Neuron (in vitro differentiated cells): ENCODE measurements around the gene MKLN1.
"Not testable (repeated sequence)": the region's sequence is repeated elsewhere in the genome, so short reads cannot be mapped to it uniquely, and the experiment has no call there.

Source experiments
- H2AFZ ChIP-seq: one replicate; pipeline ENCODE4 v1.6.1; 2013; ENCODE audit warnings: low read depth, mild to moderate bottlenecking, inconsistent platforms, low read length, moderate library complexity
- H3K27me3 ChIP-seq: one replicate; pipeline ENCODE4 v1.6.1; 2013; ENCODE audit warnings: low read length; ENCODE audit not compliant: insufficient read depth
- H3K36me3 ChIP-seq: one replicate; pipeline ENCODE4 v1.6.1; 2013; ENCODE audit warnings: low read length; ENCODE audit not compliant: insufficient read depth
- H3K4me1 ChIP-seq: one replicate; pipeline ENCODE4 v1.6.1; 2013; ENCODE audit warnings: low read length; ENCODE audit not compliant: insufficient read depth
- H3K4me3 ChIP-seq: 2 replicates; pipeline ENCODE4 v1.5.1; 2013; ENCODE audit warnings: mild to moderate bottlenecking, low read length, moderate library complexity
- H3K9me3 ChIP-seq: one replicate; pipeline ENCODE4 v1.6.1; 2013; ENCODE audit warnings: low read length

Gene MKLN1

GRCh38 chr7:131300572-131301466 lies 26.9 kb upstream of the MKLN1 start:
- Histone ChIP-seq H3K4me1 (peaks cover 20% of the 10 kb centered on the region), H3K4me3 (no peak overlapping the region)

GRCh38 chr7:131302446-131302845 lies 25.2 kb upstream of the MKLN1 start:
- no peak overlapping the region for H2AFZ ChIP-seq
- no peaks in the 10 kb centered on the region for H3K27me3 ChIP-seq
- H3K9me3 ChIP-seq = peaks cover 5% of the 10 kb centered on the region
- peaks cover 20% of the 10 kb centered on the region for H3K4me1 ChIP-seq
- H3K36me3 ChIP-seq = no peaks in the 10 kb centered on the region
- H3K4me3 ChIP-seq = no peak overlapping the region

More at GRCh38 chr7:131300572-131301466, 26.9 kb upstream of the MKLN1 start:
- Histone ChIP-seq H3K9me3 (no peaks in the 10 kb centered on the region), H3K36me3 (no peaks in the 10 kb centered on the region), H2AFZ (no peak overlapping the region), H3K27me3 (no peaks in the 10 kb centered on the region)

- Histone ChIP-seq H3K27me3 (no peaks in the 10 kb centered on the region), H3K4me3 (no peak overlapping the region), H3K36me3 (no peaks in the 10 kb centered on the region), H3K4me1 (peaks cover 20% of the 10 kb centered on the region), H3K9me3 (peaks cover 7% of the 10 kb centered on the region), H2AFZ (no peak overlapping the region)
These were observed 24.6 kb upstream of the MKLN1 start for GRCh38 chr7:131302876-131303707.

- no peaks in the 10 kb centered on the region for H3K36me3 ChIP-seq
- peaks cover 7% of the 10 kb centered on the region for H3K9me3 ChIP-seq
- H3K4me3 ChIP-seq = no peak overlapping the region
These were observed 22.5 kb upstream of the MKLN1 start for GRCh38 chr7:131305152-131305551.

GRCh38 chr7:131306041-131306440 lies 21.6 kb upstream of the MKLN1 start:
- H3K36me3 ChIP-seq, H3K27me3 ChIP-seq, H3K4me3 ChIP-seq, H3K9me3 ChIP-seq, H2AFZ ChIP-seq: not testable (repeated sequence)
- peaks cover 13% of the 10 kb centered on the region for H3K4me1 ChIP-seq

More at GRCh38 chr7:131305152-131305551, 22.5 kb upstream of the MKLN1 start:
- no peak overlapping the region for H2AFZ ChIP-seq
- H3K27me3 ChIP-seq = no peaks in the 10 kb centered on the region
- H3K4me1 ChIP-seq = peaks cover 20% of the 10 kb centered on the region

GRCh38 chr7:131306777-131307176 lies 20.9 kb upstream of the MKLN1 start:
- Histone ChIP-seq H3K27me3 (no peaks in the 10 kb centered on the region), H3K4me3 (no peak overlapping the region), H3K4me1 (peaks cover 6% of the 10 kb centered on the region), H2AFZ (no peak overlapping the region), H3K9me3 (peaks cover 7% of the 10 kb centered on the region), H3K36me3 (no peaks in the 10 kb centered on the region)

GRCh38 chr7:131307627-131308026 lies 20.0 kb upstream of the MKLN1 start:
- Histone ChIP-seq H3K4me1 (no peaks in the 10 kb centered on the region), H3K4me3 (no peak overlapping the region), H2AFZ (no peak overlapping the region), H3K9me3 (peaks cover 7% of the 10 kb centered on the region), H3K36me3 (no peaks in the 10 kb centered on the region), H3K27me3 (no peaks in the 10 kb centered on the region)

GRCh38 chr7:131312838-131313237 lies 14.8 kb upstream of the MKLN1 start:
- Histone ChIP-seq H3K9me3 (peaks cover under 1% of the 10 kb centered on the region), H3K4me3 (no peak overlapping the region), H3K36me3 (no peaks in the 10 kb centered on the region), H3K4me1 (no peaks in the 10 kb centered on the region), H3K27me3 (no peaks in the 10 kb centered on the region), H2AFZ (no peak overlapping the region)

- H3K36me3 ChIP-seq = no peaks in the 10 kb centered on the region
- no peaks in the 10 kb centered on the region for H3K27me3 ChIP-seq
- no peak overlapping the region for H2AFZ ChIP-seq
- H3K4me3 ChIP-seq = no peak overlapping the region
- H3K9me3 ChIP-seq = no peaks in the 10 kb centered on the region
- H3K4me1 ChIP-seq = no peaks in the 10 kb centered on the region
These were observed 7.1 kb upstream of the MKLN1 start for GRCh38 chr7:131320603-131321002.

- Histone ChIP-seq H3K27me3 (no peaks in the 10 kb centered on the region), H3K4me3 (no peak overlapping the region), H2AFZ (no peak overlapping the region), H3K36me3 (no peaks in the 10 kb centered on the region), H3K9me3 (no peaks in the 10 kb centered on the region), H3K4me1 (no peaks in the 10 kb centered on the region)
These were observed 6.0 kb upstream of the MKLN1 start for GRCh38 chr7:131321656-131322055.

- Histone ChIP-seq H3K4me1 (no peaks in the 10 kb centered on the region), H3K9me3 (no peaks in the 10 kb centered on the region), H3K27me3 (no peaks in the 10 kb centered on the region), H2AFZ (no peak overlapping the region), H3K4me3 (no peak overlapping the region), H3K36me3 (no peaks in the 10 kb centered on the region)
These were observed 5.6 kb upstream of the MKLN1 start for GRCh38 chr7:131322061-131322460.

- no peak overlapping the region for H2AFZ ChIP-seq
- no peaks in the 10 kb centered on the region for H3K9me3 ChIP-seq
- H3K27me3 ChIP-seq = no peaks in the 10 kb centered on the region
- H3K4me3 ChIP-seq = no peak overlapping the region
- no peaks in the 10 kb centered on the region for H3K4me1 ChIP-seq
- no peaks in the 10 kb centered on the region for H3K36me3 ChIP-seq
These were observed 4.8 kb upstream of the MKLN1 start for GRCh38 chr7:131322861-131323260.

GRCh38 chr7:131325179-131325840 lies 2.4 kb upstream of the MKLN1 start:
- Histone ChIP-seq H3K4me3 (no peak overlapping the region), H3K27me3 (no peaks in the 10 kb centered on the region), H3K4me1 (peaks cover 8% of the 10 kb centered on the region), H2AFZ (no peak overlapping the region), H3K9me3 (no peaks in the 10 kb centered on the region), H3K36me3 (no peaks in the 10 kb centered on the region)
